GM12878 (cell line): ENCODE data around the gene IRF1. TPM values are rescaled to one million over a fixed set of nuclear protein-coding genes. Genes with fewer than 3 reads are reported as not detected.

Source experiments
- ATF3 ChIP-seq: IDR thresholded peaks from 2 replicates; pipeline ENCODE4 v1.6.1; 2011; ENCODE audit warnings: low read depth, mild to moderate bottlenecking, low read length, moderate library complexity, borderline replicate concordance; ENCODE audit errors: extremely low read depth
- IRF5 ChIP-seq: fragments of 450-650 bp; IDR thresholded peaks from 2 replicates; pipeline ENCODE4 v1.6.1; 2017; ENCODE audit warnings: borderline replicate concordance
- KAT2A ChIP-seq: conservative IDR thresholded peaks from 2 replicates; pipeline ENCODE4 v1.6.1; 2011; ENCODE audit warnings: low read depth, low read length; ENCODE audit not compliant: control insufficient read depth
- KDM1A ChIP-seq: fragments of 200-600 bp; sonication (generic); IDR thresholded peaks from 2 replicates; pipeline ENCODE4 v1.6.1; 2016; ENCODE audit warnings: borderline replicate concordance
- MLLT1 ChIP-seq: fragments of 450-650 bp; IDR thresholded peaks from 2 replicates; pipeline ENCODE4 v1.6.1; 2016; ENCODE audit warnings: mild to moderate bottlenecking
- MYB ChIP-seq: fragments of 150-350 bp; IDR thresholded peaks from 2 replicates; pipeline ENCODE4 v1.6.1; 2014; ENCODE audit warnings: mild to moderate bottlenecking, low read depth, low read length, borderline replicate concordance
- NFXL1 ChIP-seq: fragments of 450-650 bp; IDR thresholded peaks from 2 replicates; pipeline ENCODE4 v1.6.1; 2017; ENCODE audit warnings: antibody characterized with exemption, mild to moderate bottlenecking, borderline replicate concordance
- RBBP5 ChIP-seq: fragments of 200-600 bp; sonication (generic); conservative IDR thresholded peaks from 2 replicates; pipeline ENCODE4 v1.6.1; 2016
- SKIL ChIP-seq: fragments of 450-650 bp; IDR thresholded peaks from 2 replicates; pipeline ENCODE4 v1.6.1; 2017; ENCODE audit warnings: mild to moderate bottlenecking, low read depth, inconsistent platforms; ENCODE audit not compliant: poor library complexity, severe bottlenecking
- SRF ChIP-seq, 2 experiments: IDR thresholded peaks; 2 replicates each; pipeline ENCODE4 v1.6.1; 2011; ENCODE audit warnings: low read depth in 2 of 2, low read length in 2 of 2, mild to moderate bottlenecking in 1 of 2, moderate library complexity in 1 of 2
- STAT1 ChIP-seq: fragments of 450-650 bp; conservative IDR thresholded peaks from 2 replicates; pipeline ENCODE4 v1.6.1; 2014; ENCODE audit warnings: antibody characterized with exemption, mild to moderate bottlenecking
- SUZ12 ChIP-seq: fragments of 200-600 bp; sonication (generic); IDR thresholded peaks from one replicate; pipeline ENCODE4 v1.6.1; 2018; ENCODE audit warnings: antibody characterized with exemption, mild to moderate bottlenecking; ENCODE audit not compliant: unreplicated experiment
- TARDBP ChIP-seq: IDR thresholded peaks from 2 replicates; pipeline ENCODE4 v1.6.1; 2016; ENCODE audit warnings: borderline replicate concordance
- TCF12 ChIP-seq: IDR thresholded peaks from 2 replicates; pipeline ENCODE4 v1.6.1; 2011; ENCODE audit warnings: low read depth, mild to moderate bottlenecking, low read length
- WRNIP1 ChIP-seq: IDR thresholded peaks from 2 replicates; pipeline ENCODE4 v1.6.1; 2011; ENCODE audit warnings: low read depth, low read length, improper control_type of control experiment, borderline replicate concordance
- ZBTB4 ChIP-seq: fragments of 450-650 bp; formaldehyde crosslinking; IDR thresholded peaks from 2 replicates; pipeline ENCODE4 v1.4.0; 2022; ENCODE audit warnings: mild to moderate bottlenecking, moderate library complexity
- ZZZ3 ChIP-seq: IDR thresholded peaks from 2 replicates; pipeline ENCODE4 v1.6.1; 2011; ENCODE audit warnings: low read depth; ENCODE audit not compliant: control insufficient read depth, insufficient read length
- polyA plus RNA-seq, 11 experiments: library from polyadenylated mRNA; depleted of rRNA in 4 of 11; unstranded in 6 of 11; stranded (reverse) in 5 of 11; fragments of >200 nt; fragmentation: Nextera tagmentation in 4 of 11; fragmentation: Illumina TruSeq in 1 of 11; extraction: Ambion mirVana in 4 of 11; extraction: Trizol in 1 of 11; gene quantifications; 1 replicate in 1 of 11; 2 replicates in 10 of 11; pipeline versions ENCODE4 v1.2.1 to v1.2.3, GENCODE V29; 2011 to 2016; ENCODE audit warnings: inconsistent platforms in 2 of 11, missing spikeins in 2 of 11, low read depth in 1 of 11
- total RNA-seq, 4 experiments: library from RNA; depleted of rRNA in 3 of 4; stranded (reverse); fragments of >200 nt in 3 of 4; fragmentation: Illumina TruSeq in 1 of 4; extraction: Trizol in 1 of 4; gene quantifications; 2 replicates each; pipeline versions ENCODE4 v1.2.1 to v1.2.3, GENCODE V29; 2013 to 2021

The IRF1 gene
- total and polyA plus RNA-seq, 10 of the 15 experiments (the other 5 are each of a cell fraction or from before 2014, with no cell fraction given) = 6.9 to 68.0 (median 49.6) TPM

GRCh38 chr5:132500931-132501628 lies 10.5 kb upstream of the IRF1 start (continued):
- TF ChIP-seq KAT2A (no peak), NFXL1 (no peak), ZZZ3 (no peak), KDM1A (no peak), TARDBP (no peak), STAT1 (peak; percentile 65; the same call in 1 of the 2 replicates), SKIL (peak; percentile 78), RBBP5 (no peak), ATF3 (no peak), ZBTB4 (CRISPR knock-in tag) (no peak), SRF (IDR thresholded peaks at IDR 0.05; ENCODE audit: low read depth in 2 of 2, low read length in 2 of 2) (no peak), WRNIP1 (no peak), IRF5 (no peak), SUZ12 (no peak), MYB (no peak), TCF12 (0 out of 2 replicates have a peak, but pooled peaks have one; percentile 63), MLLT1 (peak; percentile 86)
